Upper lobe of right lung (tissue), 1 donor: Measurements from ENCODE around the gene PFKP. TPM values are rescaled to one million over a fixed set of nuclear protein-coding genes. Genes with fewer than 3 reads are reported as not detected.

Experiments used
- ATAC-seq: fragments of 200-7000 bp; cut with Tn5 transposase; one replicate; pipeline ENCODE4 v1.9.1; 2020; ENCODE audit warnings: mild to moderate bottlenecking, moderate library complexity
- DNase-seq: peaks from one replicate; pipeline ENCODE4 v3.0.0-alpha.2; 2020
- H3K27ac ChIP-seq: fragments of 200-600 bp; one replicate; pipeline ENCODE4 v1.8.0; 2022
- H3K27me3 ChIP-seq: fragments of 200-600 bp; one replicate; pipeline ENCODE4 v1.8.0; 2022; ENCODE audit warnings: mild to moderate bottlenecking
- H3K36me3 ChIP-seq: fragments of 200-600 bp; one replicate; pipeline ENCODE4 v1.8.0; 2022
- H3K4me1 ChIP-seq: fragments of 200-600 bp; one replicate; pipeline ENCODE4 v1.8.0; 2022
- H3K4me3 ChIP-seq: fragments of 200-600 bp; one replicate; pipeline ENCODE4 v1.8.0; 2022; ENCODE audit warnings: mild to moderate bottlenecking
- H3K9me3 ChIP-seq: fragments of 200-600 bp; one replicate; pipeline ENCODE4 v1.8.0; 2022
- CTCF ChIP-seq: fragments of 200-600 bp; IDR thresholded peaks from one replicate; pipeline ENCODE4 v1.8.0; 2022; ENCODE audit warnings: antibody characterized with exemption
- intact Hi-C: fragments of 100-400 bp; cut with DNase I; formaldehyde crosslinking; loops from one replicate; pipeline ENCODE4 v1.11.0; 2022
- total RNA-seq: library from RNA; stranded (reverse); fragmentation: NEBNext Ultra II Directional; extraction: Animal tissue kit (Norgen Biotek cat#: 25700); gene quantifications from one replicate; pipeline ENCODE4 v1.2.1, GENCODE V29; 2021
- donor health status: DM: no; HTN: yes; CAD: no; lungs with severe emphysema.

The PFKP gene
- total RNA-seq, 1 donor from 2014 or later = 29.3 TPM

GRCh38 chr10:3185386-3185785 lies 118.0 kb downstream of the PFKP start:
- no peak for ATAC-seq
- TF ChIP-seq CTCF = no peak
- Histone ChIP-seq H3K27ac (no peak overlapping the region), H3K36me3 (no peaks in the 10 kb centered on the region), H3K4me3 (no peak overlapping the region), H3K9me3 (no peaks in the 10 kb centered on the region), H3K27me3 (no peaks in the 10 kb centered on the region), H3K4me1 (no peaks in the 10 kb centered on the region)
- intact Hi-C loops = no loop called here
- DNase-seq = no peak

- DNase-seq (no peak), ATAC-seq (no peak)
- H3K27me3 ChIP-seq = no peaks in the 10 kb centered on the region
- H3K27ac ChIP-seq = no peak overlapping the region
- intact Hi-C loops = no loop called here
- no peaks in the 10 kb centered on the region for H3K4me1 ChIP-seq
- no peak for TF ChIP-seq CTCF
- no peak overlapping the region for H3K4me3 ChIP-seq
- no peaks in the 10 kb centered on the region for H3K36me3 ChIP-seq
- no peaks in the 10 kb centered on the region for H3K9me3 ChIP-seq
Observed at GRCh38 chr10:3186368-3186767, 119.0 kb downstream of the PFKP start.

Other genes with a start within 250 kb of the PFKP start
- gene PITRM1, start 105.2 kb downstream of the PFKP start, total RNA-seq = 65.0 TPM